Smooth muscle cell (in vitro differentiated cells): Measurements from ENCODE around the gene PPP1R37. TPM values are rescaled to one million over a fixed set of nuclear protein-coding genes. Genes with fewer than 3 reads are reported as not detected.

ENCODE experiments used
- DNase-seq: peaks from one replicate; lab custom pipeline; 2025; ENCODE audit not compliant: unreplicated experiment; lab: John Stamatoyannopoulos, UW
- H2AFZ ChIP-seq: fragments of 200-600 bp; sonication (generic); 2 replicates; pipeline ENCODE4 v1.6.0; 2016; ENCODE audit warnings: antibody characterized with exemption, low read depth, mild to moderate bottlenecking
- H3F3A ChIP-seq: fragments of 200-600 bp; sonication (generic); 2 replicates; pipeline ENCODE4 v1.6.0; 2017; ENCODE audit warnings: antibody characterized with exemption, low read depth
- H3K27ac ChIP-seq: fragments of 200-600 bp; sonication (generic); 2 replicates; pipeline ENCODE4 v1.5.1; 2016; ENCODE audit warnings: low read depth, mild to moderate bottlenecking
- H3K27me3 ChIP-seq: fragments of 200-600 bp; sonication (generic); 2 replicates; pipeline ENCODE4 v1.6.1; 2016; ENCODE audit warnings: low read depth, mild to moderate bottlenecking
- H3K36me3 ChIP-seq: fragments of 200-600 bp; sonication (generic); 2 replicates; pipeline ENCODE4 v1.5.1; 2016; ENCODE audit warnings: low read depth
- H3K4me1 ChIP-seq: fragments of 200-600 bp; sonication (generic); 2 replicates; pipeline ENCODE4 v1.5.1; 2016; ENCODE audit warnings: low read depth
- H3K4me2 ChIP-seq: fragments of 200-600 bp; sonication (generic); 2 replicates; pipeline ENCODE4 v1.6.0; 2016; ENCODE audit warnings: mild to moderate bottlenecking
- H3K4me3 ChIP-seq: fragments of 200-600 bp; sonication (generic); 2 replicates; pipeline ENCODE4 v1.5.1; 2016; ENCODE audit warnings: mild to moderate bottlenecking
- H3K79me2 ChIP-seq: fragments of 200-600 bp; sonication (generic); 2 replicates; pipeline ENCODE4 v1.6.0; 2016; ENCODE audit warnings: low read depth, mild to moderate bottlenecking
- H3K9ac ChIP-seq: fragments of 200-600 bp; sonication (generic); 2 replicates; pipeline ENCODE4 v1.6.0; 2016; ENCODE audit warnings: low read depth
- H3K9me3 ChIP-seq: fragments of 200-600 bp; sonication (generic); replicated peaks from 2 replicates; pipeline ENCODE4 v1.5.1; 2016; ENCODE audit warnings: low read depth
- H4K20me1 ChIP-seq: fragments of 200-600 bp; sonication (generic); 2 replicates; pipeline ENCODE4 v1.6.0; 2016; ENCODE audit warnings: low read depth
- WGBS: methylation state at CpG from one replicate; pipeline ENCODE4 v1.1.7; 2016; ENCODE audit warnings: low lambda C conversion rate; 5-methylcytosine and 5-hydroxymethylcytosine counted together
- polyA plus RNA-seq: library from polyadenylated mRNA; unstranded; fragments of >200 nt; fragmentation: Nextera tagmentation; extraction: Ambion mirVana; gene quantifications from 2 replicates; pipeline ENCODE4 v1.2.1, GENCODE V29; 2016
- total RNA-seq: library from RNA; depleted of rRNA; stranded (reverse); fragments of >200 nt; gene quantifications from 2 replicates; pipeline ENCODE4 v1.2.3, GENCODE V29; 2014
- TF ChIP-seq, protein P1 (sequence below): fragments of 200-600 bp; sonication (generic); IDR thresholded peaks from 2 replicates; pipeline ENCODE4 v1.5.1; 2017; ENCODE audit warnings: borderline replicate concordance, mild to moderate bottlenecking, antibody characterized with exemption; ENCODE audit not compliant: insufficient read depth, poor library complexity, severe bottlenecking

PPP1R37 gene
- total and polyA plus RNA-seq, 2 experiments from 2014 or later, result 8.2 to 11.7 TPM

GRCh38 chr19:45102481-45102880 is 9.5 kb downstream of the PPP1R37 start:
- TF ChIP-seq, protein P1, sequence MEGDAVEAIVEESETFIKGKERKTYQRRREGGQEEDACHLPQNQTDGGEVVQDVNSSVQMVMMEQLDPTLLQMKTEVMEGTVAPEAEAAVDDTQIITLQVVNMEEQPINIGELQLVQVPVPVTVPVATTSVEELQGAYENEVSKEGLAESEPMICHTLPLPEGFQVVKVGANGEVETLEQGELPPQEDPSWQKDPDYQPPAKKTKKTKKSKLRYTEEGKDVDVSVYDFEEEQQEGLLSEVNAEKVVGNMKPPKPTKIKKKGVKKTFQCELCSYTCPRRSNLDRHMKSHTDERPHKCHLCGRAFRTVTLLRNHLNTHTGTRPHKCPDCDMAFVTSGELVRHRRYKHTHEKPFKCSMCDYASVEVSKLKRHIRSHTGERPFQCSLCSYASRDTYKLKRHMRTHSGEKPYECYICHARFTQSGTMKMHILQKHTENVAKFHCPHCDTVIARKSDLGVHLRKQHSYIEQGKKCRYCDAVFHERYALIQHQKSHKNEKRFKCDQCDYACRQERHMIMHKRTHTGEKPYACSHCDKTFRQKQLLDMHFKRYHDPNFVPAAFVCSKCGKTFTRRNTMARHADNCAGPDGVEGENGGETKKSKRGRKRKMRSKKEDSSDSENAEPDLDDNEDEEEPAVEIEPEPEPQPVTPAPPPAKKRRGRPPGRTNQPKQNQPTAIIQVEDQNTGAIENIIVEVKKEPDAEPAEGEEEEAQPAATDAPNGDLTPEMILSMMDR, result no peak
- DNase-seq, result no peak
- Histone ChIP-seq H3K27me3 (no peaks in the 10 kb centered on the region), H3K79me2 (peaks cover 93% of the 10 kb centered on the region), H3K4me2 (no peak overlapping the region), H2AFZ (no peak overlapping the region), H3K4me1 (peaks cover 42% of the 10 kb centered on the region), H3K27ac (no peak overlapping the region), H3K9ac (no peak overlapping the region), H3K4me3 (no peak overlapping the region), H3K36me3 (no peaks in the 10 kb centered on the region), H3K9me3 (no peaks in the 10 kb centered on the region), H3F3A (no peaks in the 10 kb centered on the region), H4K20me1 (peaks cover 100% of the 10 kb centered on the region)
- 96% methylated on average over 7 of the region's 7 CpGs for WGBS

DNA sequence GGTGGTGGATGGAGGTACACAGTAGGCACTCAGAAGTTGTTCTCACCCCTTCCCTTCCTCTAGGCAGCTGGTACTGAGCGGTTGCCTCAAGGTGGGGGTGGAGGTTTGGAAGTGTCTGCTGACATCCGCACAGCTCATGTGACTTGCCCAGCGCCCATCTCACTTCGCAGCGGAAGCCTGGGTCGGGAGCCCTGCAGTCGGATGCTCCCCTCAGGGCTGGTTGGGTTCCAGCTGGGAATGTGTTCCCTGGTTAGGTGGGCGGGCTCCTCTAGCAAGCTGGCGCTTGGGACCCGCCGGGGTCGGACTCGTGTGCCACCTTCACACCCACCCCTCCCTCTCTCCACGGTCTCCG is 10.2 kb downstream of the PPP1R37 start:
- no peak overlapping the region for H3K9ac ChIP-seq
- no peak overlapping the region for H3K4me2 ChIP-seq

DNA sequence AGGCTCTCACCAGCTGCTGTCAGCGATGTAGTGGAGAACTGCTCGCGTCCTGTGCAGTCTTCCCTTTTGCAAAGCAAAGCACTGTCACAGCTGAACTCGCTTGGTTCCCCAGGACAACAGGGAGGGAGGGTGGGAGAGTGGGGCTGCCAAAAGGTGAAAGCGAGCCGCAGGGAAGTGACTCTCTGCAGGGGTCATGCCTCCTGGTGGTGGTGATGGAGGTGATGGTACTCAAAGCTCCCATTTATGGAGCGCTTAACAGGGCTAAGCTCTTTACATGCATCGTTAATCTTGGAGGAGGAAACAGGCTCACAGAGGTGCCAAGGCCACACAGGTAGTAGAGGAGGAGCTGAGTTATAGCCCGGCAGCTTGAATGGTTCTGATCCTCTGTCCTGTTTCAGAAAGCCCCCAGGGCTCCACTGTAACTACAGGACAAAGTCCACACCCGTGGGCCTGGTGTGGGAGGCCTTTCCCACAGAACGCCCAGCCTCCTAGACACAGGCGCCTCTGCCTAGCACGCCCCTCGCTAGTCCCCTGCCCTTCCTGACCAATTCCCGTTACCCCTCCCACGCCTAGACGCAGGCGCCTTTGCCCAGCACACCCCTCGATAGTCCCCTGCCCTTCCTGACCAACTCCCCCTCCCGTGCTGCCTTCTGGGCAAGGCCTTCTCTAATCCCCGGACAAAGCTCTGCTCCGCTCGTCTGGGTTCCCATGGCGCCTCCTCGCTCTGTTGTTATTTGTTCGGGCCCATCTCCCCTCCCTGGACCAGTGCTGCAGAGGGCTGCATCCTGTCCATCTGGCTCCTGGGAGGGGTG is 10.7 kb downstream of the PPP1R37 start:
- no peak overlapping the region for H3K4me3 ChIP-seq
- H3K9ac ChIP-seq, result no peak overlapping the region
- peaks cover 31% of the 10 kb centered on the region for H3K4me1 ChIP-seq
- WGBS, result 67% methylated on average over 25 of the region's 26 CpGs
- TF ChIP-seq, protein P1, result no peak
- no peaks in the 10 kb centered on the region for H3K27me3 ChIP-seq
- H3K36me3 ChIP-seq, result no peaks in the 10 kb centered on the region
- H3K4me2 ChIP-seq, result no peak overlapping the region
- H3K9me3 ChIP-seq, result no peaks in the 10 kb centered on the region
- H2AFZ ChIP-seq, result no peak overlapping the region
- H3F3A ChIP-seq, result no peaks in the 10 kb centered on the region
- no peak overlapping the region for H3K27ac ChIP-seq
- no peak for DNase-seq
- H3K79me2 ChIP-seq, result peaks cover 97% of the 10 kb centered on the region
- H4K20me1 ChIP-seq, result peaks cover 100% of the 10 kb centered on the region

More for the DNA sequence above, 10.2 kb downstream of the PPP1R37 start:
- H2AFZ ChIP-seq, result no peak overlapping the region
- no peak for DNase-seq
- no peaks in the 10 kb centered on the region for H3F3A ChIP-seq
- H3K27me3 ChIP-seq, result no peaks in the 10 kb centered on the region
- no peaks in the 10 kb centered on the region for H3K36me3 ChIP-seq
- peaks cover 95% of the 10 kb centered on the region for H3K79me2 ChIP-seq
- H3K4me1 ChIP-seq, result peaks cover 36% of the 10 kb centered on the region
- H3K9me3 ChIP-seq, result no peaks in the 10 kb centered on the region
- H3K4me3 ChIP-seq, result no peak overlapping the region
- TF ChIP-seq, protein P1, result no peak
- no peak overlapping the region for H3K27ac ChIP-seq
- 85% methylated on average over 15 of the region's 15 CpGs for WGBS
- H4K20me1 ChIP-seq, result peaks cover 100% of the 10 kb centered on the region
